ENCODE data around the gene ACAD9.

The ACAD9 gene

GRCh38 chr3:128932516-128933212 lies 53.2 kb downstream of the ACAD9 start:
- no peak for DNase-seq (ENCODE audit: low read depth in 3 of 3, low spot score in 1 of 3)

DNA sequence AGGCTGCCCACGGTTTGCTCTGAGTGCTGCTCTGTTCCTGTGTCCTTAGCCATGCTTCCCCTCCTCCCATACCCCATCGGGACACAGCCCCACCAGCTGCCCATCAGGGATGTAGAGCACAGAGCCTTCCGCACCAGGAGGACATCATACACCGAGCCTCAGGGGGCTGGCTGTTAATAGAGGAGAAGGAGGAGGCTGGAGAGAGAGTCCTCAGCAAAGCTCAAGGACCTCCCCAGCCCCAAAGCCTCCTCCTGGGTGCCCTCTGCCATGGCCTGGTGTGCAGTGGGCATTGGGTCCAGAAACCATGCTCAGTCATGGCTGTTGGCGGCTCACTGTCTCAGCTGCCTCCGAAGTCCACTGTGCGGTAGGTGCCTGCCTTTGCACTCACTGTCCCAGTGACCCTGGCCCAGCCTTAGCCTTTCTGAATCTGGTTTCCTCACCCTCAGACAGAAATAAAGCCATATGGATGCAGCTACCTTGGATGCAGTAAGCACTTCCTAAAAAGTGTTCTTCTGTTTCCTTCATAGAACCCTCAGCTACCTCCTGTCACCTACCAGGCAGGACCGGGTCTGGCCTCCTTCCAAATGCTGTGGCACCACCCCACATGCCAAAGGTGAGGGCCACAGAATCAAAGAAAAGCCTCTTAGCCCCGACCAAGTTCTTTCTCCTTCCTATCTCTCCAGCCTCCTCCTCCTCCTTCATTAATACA lies 53.9 kb downstream of the ACAD9 start:
- DNase-seq (ENCODE audit: low read depth in 3 of 3, low spot score in 1 of 3) = no peak

DNA sequence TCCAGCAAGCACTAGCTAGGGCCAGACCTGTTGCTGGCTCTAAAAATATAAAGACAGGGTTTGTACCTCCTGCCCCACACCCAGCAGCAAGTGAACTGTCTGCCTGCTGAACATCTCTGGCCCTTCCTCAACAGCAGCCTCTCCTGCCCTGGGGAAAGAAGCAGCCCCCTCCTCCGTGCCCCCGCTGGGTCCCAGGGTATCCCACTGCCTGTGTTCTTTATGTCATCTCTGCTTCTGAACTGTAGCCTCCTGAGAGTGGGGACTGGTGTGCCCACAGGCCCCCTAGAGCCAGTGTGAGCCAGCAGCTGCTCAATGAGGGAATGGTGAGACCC lies 54.5 kb downstream of the ACAD9 start:
- DNase-seq (ENCODE audit: low read depth in 3 of 3, low spot score in 1 of 3) = no peak

DNA sequence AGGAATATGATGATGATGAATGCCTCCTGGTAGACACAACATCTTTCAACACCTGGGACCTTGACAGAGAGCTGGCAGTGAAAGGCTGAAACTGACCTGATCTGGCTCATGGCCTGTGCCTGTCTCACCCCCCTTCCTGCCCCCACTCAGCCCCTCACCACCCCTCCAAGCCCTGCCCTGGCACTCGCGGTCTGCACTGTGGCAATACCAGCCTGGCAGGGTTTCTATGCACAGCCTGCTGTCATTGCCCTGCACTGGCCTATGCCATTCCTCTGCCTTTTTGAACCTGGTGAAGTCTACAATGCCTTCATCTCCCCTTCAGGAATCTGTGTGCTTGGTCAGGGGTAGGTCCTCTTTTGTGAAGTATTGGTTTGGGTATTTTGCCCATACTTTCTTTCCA lies 56.5 kb downstream of the ACAD9 start:
- DNase-seq (ENCODE audit: low read depth in 3 of 3, low spot score in 1 of 3) = no peak

GRCh38 chr3:128936341-128936740 lies 56.9 kb downstream of the ACAD9 start:
- no peak for DNase-seq (ENCODE audit: low read depth in 3 of 3, low spot score in 1 of 3)

DNA sequence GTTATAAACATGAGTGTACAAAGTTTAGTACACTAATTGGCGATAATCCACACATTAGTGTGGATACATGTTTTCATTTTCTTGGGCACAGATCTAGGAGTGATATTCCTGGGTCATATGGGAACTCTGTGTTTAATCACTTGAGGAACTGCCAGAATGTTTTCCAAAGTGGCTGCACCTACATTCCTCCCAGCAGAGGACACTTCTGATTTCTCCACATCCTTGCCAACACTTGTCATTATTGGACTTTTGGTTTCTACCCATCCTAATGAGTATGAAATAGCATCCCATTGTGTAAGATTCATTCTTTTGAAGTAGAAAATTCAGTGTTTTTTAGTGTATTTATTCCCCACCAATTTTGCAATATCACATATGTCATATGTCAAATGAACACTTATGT lies 60.8 kb downstream of the ACAD9 start:
- no peak for DNase-seq (ENCODE audit: low read depth in 3 of 3, low spot score in 1 of 3)

GRCh38 chr3:128942161-128942952 lies 62.9 kb downstream of the ACAD9 start:
- DNase-seq (ENCODE audit: low read depth in 3 of 3, low spot score in 1 of 3) = no peak

DNA sequence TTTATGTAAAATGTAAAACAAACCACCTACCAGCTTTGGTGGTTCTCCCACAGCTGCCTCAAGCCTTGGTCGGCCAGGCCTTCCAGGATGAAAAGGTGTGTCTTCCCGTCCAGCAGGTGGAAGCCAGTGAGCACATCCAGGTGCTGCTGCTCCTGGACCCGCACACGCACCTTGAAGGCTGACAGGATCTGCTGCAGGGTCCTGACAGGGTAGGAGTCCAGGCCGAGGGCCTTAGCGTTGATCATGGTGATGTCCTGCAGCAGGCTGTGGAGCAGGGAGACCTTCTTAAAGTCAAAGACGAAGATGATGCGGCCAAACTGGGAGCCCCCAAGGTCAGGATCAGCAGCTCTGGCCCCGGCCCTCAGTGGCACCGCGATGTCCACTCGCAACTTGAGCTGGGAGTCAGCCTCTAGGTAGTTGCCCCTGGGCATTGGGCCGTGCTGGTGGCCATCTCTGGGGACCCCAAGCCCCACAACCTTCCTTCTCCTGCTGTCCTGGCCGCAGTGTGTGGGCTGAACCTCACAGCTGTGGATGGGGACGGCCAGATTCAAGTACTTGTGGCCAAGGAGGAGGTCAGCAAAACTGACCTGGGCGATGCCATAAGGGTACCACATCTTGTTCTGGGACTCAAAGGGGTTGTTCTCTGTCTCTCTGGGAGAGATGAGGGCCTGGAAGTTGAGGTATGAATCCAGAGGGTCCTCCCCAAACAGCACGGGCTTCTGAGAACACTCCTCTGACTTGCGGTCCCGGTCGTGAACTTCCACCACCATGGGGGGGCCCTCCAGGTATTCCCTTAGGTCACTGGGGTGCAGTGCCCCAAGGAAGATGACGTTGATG lies 65.8 kb downstream of the ACAD9 start:
- DNase-seq (ENCODE audit: low read depth in 3 of 3, low spot score in 1 of 3) = no peak

GRCh38 chr3:128945878-128946175 lies 66.4 kb downstream of the ACAD9 start:
- no peak for DNase-seq (ENCODE audit: low read depth in 3 of 3, low spot score in 1 of 3)

GRCh38 chr3:128946411-128946810 lies 67.0 kb downstream of the ACAD9 start:
- DNase-seq (ENCODE audit: low read depth in 3 of 3, low spot score in 1 of 3) = no peak

GRCh38 chr3:128949158-128949557 lies 69.7 kb downstream of the ACAD9 start:
- no peak for DNase-seq (ENCODE audit: low read depth in 3 of 3, low spot score in 1 of 3)

DNA sequence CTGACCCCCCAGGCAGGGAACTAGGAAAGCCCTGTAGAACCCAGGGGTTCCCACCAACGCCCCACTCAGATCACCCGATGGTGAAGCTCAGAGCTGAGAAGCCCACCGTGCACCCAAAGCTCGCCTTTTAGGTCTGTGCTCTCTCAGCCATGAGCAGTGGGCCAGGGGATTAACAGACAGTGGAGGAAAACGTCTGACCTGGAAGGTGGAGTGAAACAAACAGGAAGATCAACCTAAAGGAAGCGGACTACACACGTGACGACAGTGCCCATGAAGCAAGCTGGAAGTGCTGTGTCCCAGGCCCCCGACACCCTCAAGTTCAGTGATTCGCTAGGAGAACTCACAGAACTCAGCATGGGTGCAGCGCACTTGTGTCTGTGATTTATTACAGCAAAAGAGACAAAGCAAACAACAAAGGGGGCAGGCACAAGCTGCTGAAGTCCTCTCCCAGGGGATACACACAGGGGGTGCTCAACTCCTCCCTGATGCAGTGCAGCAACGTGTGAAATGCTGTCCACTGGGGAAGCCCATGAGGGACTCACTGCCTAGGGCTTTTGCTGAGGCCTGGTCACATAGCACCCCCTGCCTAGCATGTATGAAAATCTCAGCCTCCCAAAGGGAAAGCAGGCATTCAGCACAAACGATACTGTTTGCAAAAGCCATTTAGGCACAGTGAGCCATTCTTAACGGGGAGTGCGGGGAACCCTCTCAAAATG lies 71.0 kb downstream of the ACAD9 start:
- DNase-seq (ENCODE audit: low read depth in 3 of 3, low spot score in 1 of 3) = no peak

- no peak for DNase-seq (ENCODE audit: low read depth in 3 of 3, low spot score in 1 of 3)
Observed at GRCh38 chr3:128956440-128956839, 77.0 kb downstream of the ACAD9 start.
